GM23338 (cell line): ENCODE data around the gene SULT1C2. TPM values are rescaled to one million over a fixed set of nuclear protein-coding genes. Genes with fewer than 3 reads are reported as not detected.

Source experiments
- ATAC-seq: fragments of 200-7000 bp; cut with Tn5 transposase; 3 replicates; pipeline ENCODE4 v1.9.1; 2020
- DNase-seq: peaks from one replicate; pipeline ENCODE4 v3.0.0-alpha.2; 2015; ENCODE audit warnings: low spot score
- H2AFZ ChIP-seq: fragments of 200-600 bp; sonication (generic); 2 replicates; pipeline ENCODE4 v1.8.0; 2016; ENCODE audit warnings: antibody characterized with exemption, mild to moderate bottlenecking, moderate library complexity
- H3F3A ChIP-seq: fragments of 200-600 bp; sonication (generic); replicated peaks from 2 replicates; pipeline ENCODE4 v1.8.0; 2017; ENCODE audit warnings: antibody characterized with exemption, mixed run types, low read depth
- H3K27ac ChIP-seq: fragments of 200-600 bp; sonication (generic); 2 replicates; pipeline ENCODE4 v1.6.1; 2016; ENCODE audit warnings: low read depth
- H3K27me3 ChIP-seq: fragments of 200-600 bp; sonication (generic); 2 replicates; pipeline ENCODE4 v1.8.0; 2016; ENCODE audit warnings: mild to moderate bottlenecking, mixed run types, moderate library complexity; ENCODE audit not compliant: insufficient read depth
- H3K36me3 ChIP-seq: fragments of 200-600 bp; sonication (generic); 2 replicates; pipeline ENCODE4 v1.8.0; 2016; ENCODE audit warnings: mild to moderate bottlenecking; ENCODE audit not compliant: insufficient read depth
- H3K4me1 ChIP-seq: fragments of 200-600 bp; sonication (generic); 2 replicates; pipeline ENCODE4 v1.8.0; 2016; ENCODE audit warnings: mild to moderate bottlenecking, moderate library complexity; ENCODE audit not compliant: insufficient read depth
- H3K4me2 ChIP-seq: fragments of 200-600 bp; sonication (generic); 2 replicates; pipeline ENCODE4 v1.7.1; 2017; ENCODE audit warnings: mixed run types
- H3K4me3 ChIP-seq: fragments of 200-600 bp; sonication (generic); 2 replicates; pipeline ENCODE4 v1.6.1; 2016; ENCODE audit warnings: mixed run types
- H3K79me2 ChIP-seq: fragments of 200-600 bp; sonication (generic); replicated peaks from 2 replicates; pipeline ENCODE4 v1.8.0; 2017; ENCODE audit warnings: mild to moderate bottlenecking; ENCODE audit not compliant: insufficient read depth
- H3K9me2 ChIP-seq: fragments of 200-600 bp; sonication (generic); 2 replicates; pipeline ENCODE4 v1.8.0; 2017; ENCODE audit not compliant: insufficient read depth
- H4K20me1 ChIP-seq: fragments of 200-600 bp; sonication (generic); replicated peaks from 2 replicates; pipeline ENCODE4 v1.8.0; 2017; ENCODE audit warnings: mild to moderate bottlenecking; ENCODE audit not compliant: insufficient read depth
- H3K27ac Mint-ChIP-seq: 2 replicates; pipeline ENCODE4 v1.8.0; 2020; ENCODE audit warnings: inconsistent platforms, mild to moderate bottlenecking, moderate library complexity, mixed read lengths
- H3K27me3 Mint-ChIP-seq: 3 replicates; pipeline ENCODE4 v1.8.0; 2022; ENCODE audit warnings: low read depth, mild to moderate bottlenecking, moderate library complexity, mixed read lengths, inconsistent platforms; ENCODE audit not compliant: insufficient read depth, poor library complexity
- H3K36me3 Mint-ChIP-seq: 3 replicates; pipeline ENCODE4 v1.8.0; 2021; ENCODE audit warnings: low read depth, mild to moderate bottlenecking, inconsistent platforms, moderate library complexity, mixed read lengths
- H3K4me1 Mint-ChIP-seq: 3 replicates; pipeline ENCODE4 v1.8.0; 2020; ENCODE audit warnings: mild to moderate bottlenecking, inconsistent platforms, mixed read lengths
- H3K4me3 Mint-ChIP-seq: 3 replicates; pipeline ENCODE4 v1.8.0; 2021; ENCODE audit warnings: moderate library complexity, mild to moderate bottlenecking, inconsistent platforms, mixed read lengths
- H3K9me3 Mint-ChIP-seq: 3 replicates; pipeline ENCODE4 v1.8.0; 2020; ENCODE audit warnings: moderate library complexity, mild to moderate bottlenecking, inconsistent platforms, mixed read lengths
- CREB1 ChIP-seq: fragments of 250-450 bp; sonication (Bioruptor Pico); IDR thresholded peaks from 2 replicates; pipeline ENCODE4 v1.5.0; 2020; ENCODE audit warnings: low read depth, mild to moderate bottlenecking, moderate library complexity
- EZH2 ChIP-seq: fragments of 200-600 bp; sonication (generic); IDR thresholded peaks from one replicate; pipeline ENCODE4 v1.8.0; 2017; ENCODE audit warnings: antibody characterized with exemption, mild to moderate bottlenecking, low read depth; ENCODE audit not compliant: unreplicated experiment
- EZH2phosphoT487 ChIP-seq: fragments of 200-600 bp; sonication (generic); IDR thresholded peaks from one replicate; pipeline ENCODE4 v1.8.1; 2018; ENCODE audit warnings: antibody characterized with exemption; ENCODE audit not compliant: unreplicated experiment
- JUNB ChIP-seq: IDR thresholded peaks from one replicate; pipeline ENCODE4 v1.6.1; 2016; ENCODE audit warnings: antibody characterized with exemption; ENCODE audit not compliant: unreplicated experiment
- NANOG ChIP-seq: IDR thresholded peaks from 2 replicates; pipeline ENCODE4 v1.6.1; 2016; ENCODE audit warnings: antibody characterized with exemption, borderline replicate concordance
- POLR2AphosphoS5 ChIP-seq: IDR thresholded peaks from 2 replicates; pipeline ENCODE4 v1.6.1; 2016; ENCODE audit warnings: antibody characterized with exemption, low read depth
- REST ChIP-seq: IDR thresholded peaks from one replicate; pipeline ENCODE4 v1.6.1; 2018; ENCODE audit warnings: antibody characterized with exemption; ENCODE audit not compliant: unreplicated experiment
- STAT1 ChIP-seq: IDR thresholded peaks from one replicate; pipeline ENCODE4 v1.6.1; 2016; ENCODE audit warnings: antibody characterized with exemption; ENCODE audit not compliant: unreplicated experiment
- ZNF114 ChIP-seq: fragments of 250-450 bp; sonication (Bioruptor Pico); IDR thresholded peaks from 2 replicates; pipeline ENCODE4 v1.5.0; 2020; ENCODE audit warnings: mild to moderate bottlenecking, moderate library complexity
- ZNF331 ChIP-seq: fragments of 250-450 bp; sonication (Bioruptor Pico); IDR thresholded peaks from 2 replicates; pipeline ENCODE4 v1.5.0; 2020; ENCODE audit warnings: low read depth, mild to moderate bottlenecking, moderate library complexity
- ZNF462 ChIP-seq: fragments of 250-450 bp; sonication (Bioruptor Pico); IDR thresholded peaks from 2 replicates; pipeline ENCODE4 v1.5.0; 2020; ENCODE audit warnings: mild to moderate bottlenecking, moderate library complexity
- polyA plus RNA-seq: library from polyadenylated mRNA; unstranded; fragments of >200 nt; fragmentation: Nextera tagmentation; extraction: Ambion mirVana; gene quantifications from 2 replicates; pipeline ENCODE4 v1.2.1, GENCODE V29; 2016
- total RNA-seq: library from RNA; depleted of rRNA; stranded (reverse); fragments of >200 nt; shearing (Covaris generic); gene quantifications from 2 replicates; pipeline ENCODE4 v1.2.3, GENCODE V29; 2014
- TF ChIP-seq, protein P1 (sequence below): IDR thresholded peaks from 2 replicates; pipeline ENCODE4 v1.6.1; 2016; ENCODE audit warnings: antibody characterized with exemption
- TF ChIP-seq, protein P2 (sequence below), 2 experiments: fragments of 200-600 bp in 1 of 2; sonication (generic) in 1 of 2; conservative IDR thresholded peaks; 2 replicates each; pipeline versions ENCODE4 v1.5.1 to v1.6.1; 2016 to 2017; ENCODE audit warnings: antibody characterized with exemption in 2 of 2, low read depth in 2 of 2, mild to moderate bottlenecking in 2 of 2, moderate library complexity in 1 of 2

SULT1C2 gene
- total and polyA plus RNA-seq, 2 experiments from 2014 or later: 0.69 to 1.9 TPM

DNA sequence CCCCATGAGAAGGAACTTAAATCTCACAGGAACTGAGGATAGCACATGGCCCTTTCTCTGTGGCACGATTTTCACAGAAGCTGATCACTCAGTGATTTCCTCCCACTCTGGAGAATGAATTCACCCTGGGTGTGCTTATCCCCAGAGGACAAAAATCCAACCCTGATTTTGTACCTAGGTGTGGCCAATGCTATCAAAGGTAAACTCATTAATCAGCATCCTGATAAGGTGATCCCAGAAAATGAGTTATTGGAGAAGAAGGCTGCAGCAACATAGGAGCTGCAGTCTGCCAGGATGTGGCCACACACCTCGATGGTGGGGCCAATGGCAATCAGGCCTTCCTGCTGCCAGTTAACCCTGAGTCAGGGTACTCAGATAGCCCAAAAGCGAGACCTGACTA is 8.2 kb upstream of the SULT1C2 start:
- H2AFZ ChIP-seq: no peak overlapping the region
- no peaks in the 10 kb centered on the region for H3K4me1 ChIP-seq
- H3K27ac Mint-ChIP-seq: no peak overlapping the region
- no peak for TF ChIP-seq EZH2
- TF ChIP-seq REST: no peak
- no peak for TF ChIP-seq ZNF331 (CRISPR knock-in tag)
- no peak for TF ChIP-seq ZNF462 (CRISPR knock-in tag)
- TF ChIP-seq STAT1: no peak
- TF ChIP-seq EZH2phosphoT487: no peak
- no peak for TF ChIP-seq ZNF114
- TF ChIP-seq NANOG: no peak
- TF ChIP-seq, protein P1, sequence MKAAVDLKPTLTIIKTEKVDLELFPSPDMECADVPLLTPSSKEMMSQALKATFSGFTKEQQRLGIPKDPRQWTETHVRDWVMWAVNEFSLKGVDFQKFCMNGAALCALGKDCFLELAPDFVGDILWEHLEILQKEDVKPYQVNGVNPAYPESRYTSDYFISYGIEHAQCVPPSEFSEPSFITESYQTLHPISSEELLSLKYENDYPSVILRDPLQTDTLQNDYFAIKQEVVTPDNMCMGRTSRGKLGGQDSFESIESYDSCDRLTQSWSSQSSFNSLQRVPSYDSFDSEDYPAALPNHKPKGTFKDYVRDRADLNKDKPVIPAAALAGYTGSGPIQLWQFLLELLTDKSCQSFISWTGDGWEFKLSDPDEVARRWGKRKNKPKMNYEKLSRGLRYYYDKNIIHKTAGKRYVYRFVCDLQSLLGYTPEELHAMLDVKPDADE: no peak
- TF ChIP-seq CREB1 (CRISPR knock-in tag): no peak
- no peak for TF ChIP-seq JUNB
- TF ChIP-seq, protein P2, sequence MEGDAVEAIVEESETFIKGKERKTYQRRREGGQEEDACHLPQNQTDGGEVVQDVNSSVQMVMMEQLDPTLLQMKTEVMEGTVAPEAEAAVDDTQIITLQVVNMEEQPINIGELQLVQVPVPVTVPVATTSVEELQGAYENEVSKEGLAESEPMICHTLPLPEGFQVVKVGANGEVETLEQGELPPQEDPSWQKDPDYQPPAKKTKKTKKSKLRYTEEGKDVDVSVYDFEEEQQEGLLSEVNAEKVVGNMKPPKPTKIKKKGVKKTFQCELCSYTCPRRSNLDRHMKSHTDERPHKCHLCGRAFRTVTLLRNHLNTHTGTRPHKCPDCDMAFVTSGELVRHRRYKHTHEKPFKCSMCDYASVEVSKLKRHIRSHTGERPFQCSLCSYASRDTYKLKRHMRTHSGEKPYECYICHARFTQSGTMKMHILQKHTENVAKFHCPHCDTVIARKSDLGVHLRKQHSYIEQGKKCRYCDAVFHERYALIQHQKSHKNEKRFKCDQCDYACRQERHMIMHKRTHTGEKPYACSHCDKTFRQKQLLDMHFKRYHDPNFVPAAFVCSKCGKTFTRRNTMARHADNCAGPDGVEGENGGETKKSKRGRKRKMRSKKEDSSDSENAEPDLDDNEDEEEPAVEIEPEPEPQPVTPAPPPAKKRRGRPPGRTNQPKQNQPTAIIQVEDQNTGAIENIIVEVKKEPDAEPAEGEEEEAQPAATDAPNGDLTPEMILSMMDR (conservative IDR thresholded peaks at IDR 0.05; ENCODE audit: low read depth in 2 of 2): no peak
- no peak for TF ChIP-seq POLR2AphosphoS5
- H3K9me2 ChIP-seq: 0 out of 2 replicates have a peak, but pooled peaks cover 4% of the 10 kb centered on the region
- H3K9me3 Mint-ChIP-seq: no peaks in the 10 kb centered on the region
- H3K4me1 Mint-ChIP-seq: no peaks in the 10 kb centered on the region
- H3K27me3 ChIP-seq: no peaks in the 10 kb centered on the region
- DNase-seq (no peak), ATAC-seq (no peak)
- no peak overlapping the region for H3K4me3 ChIP-seq
- H3K27me3 Mint-ChIP-seq: no peaks in the 10 kb centered on the region
- H3K79me2 ChIP-seq: no peaks in the 10 kb centered on the region
- no peak overlapping the region for H3K27ac ChIP-seq
- H4K20me1 ChIP-seq: no peaks in the 10 kb centered on the region
- H3F3A ChIP-seq: no peaks in the 10 kb centered on the region
- H3K4me3 Mint-ChIP-seq: no peak overlapping the region
- H3K4me2 ChIP-seq: no peak overlapping the region
- H3K36me3 Mint-ChIP-seq: no peaks in the 10 kb centered on the region; the same call in 2 of the 3 replicates
- no peaks in the 10 kb centered on the region for H3K36me3 ChIP-seq
